Fibroblast of villous mesenchyme (primary cell): ENCODE data around the gene PCDHB11. TPM values are rescaled to one million over a fixed set of nuclear protein-coding genes. Genes with fewer than 3 reads are reported as not detected.
A peak's percentile ranks its signal among the peaks of the same experiment; 100 is the strongest.
"Not testable (repeated sequence)": the region's sequence is repeated elsewhere in the genome, so short reads cannot be mapped to it uniquely, and the experiment has no call there.

Experiments used
- DNase-seq: peaks from one replicate; pipeline ENCODE4 v3.0.0-alpha.2; 2010; ENCODE audit warnings: low read depth
- H3K4me3 ChIP-seq: 2 replicates; pipeline ENCODE4 v1.5.1; 2011; ENCODE audit warnings: low read depth, mild to moderate bottlenecking, low read length
- total RNA-seq: library from RNA; depleted of rRNA; stranded (reverse); fragments of >200 nt; gene quantifications from 2 replicates; pipeline ENCODE4 v1.2.3, GENCODE V29; 2012
- TF ChIP-seq, protein P1 (sequence below): IDR thresholded peaks from 2 replicates; pipeline ENCODE4 v1.5.1; 2012; ENCODE audit warnings: low read depth, mild to moderate bottlenecking, low read length; ENCODE audit not compliant: insufficient read depth

PCDHB11 gene
- total RNA-seq = 0.32 TPM in 1 of 2 replicates, not detected in the other

DNA sequence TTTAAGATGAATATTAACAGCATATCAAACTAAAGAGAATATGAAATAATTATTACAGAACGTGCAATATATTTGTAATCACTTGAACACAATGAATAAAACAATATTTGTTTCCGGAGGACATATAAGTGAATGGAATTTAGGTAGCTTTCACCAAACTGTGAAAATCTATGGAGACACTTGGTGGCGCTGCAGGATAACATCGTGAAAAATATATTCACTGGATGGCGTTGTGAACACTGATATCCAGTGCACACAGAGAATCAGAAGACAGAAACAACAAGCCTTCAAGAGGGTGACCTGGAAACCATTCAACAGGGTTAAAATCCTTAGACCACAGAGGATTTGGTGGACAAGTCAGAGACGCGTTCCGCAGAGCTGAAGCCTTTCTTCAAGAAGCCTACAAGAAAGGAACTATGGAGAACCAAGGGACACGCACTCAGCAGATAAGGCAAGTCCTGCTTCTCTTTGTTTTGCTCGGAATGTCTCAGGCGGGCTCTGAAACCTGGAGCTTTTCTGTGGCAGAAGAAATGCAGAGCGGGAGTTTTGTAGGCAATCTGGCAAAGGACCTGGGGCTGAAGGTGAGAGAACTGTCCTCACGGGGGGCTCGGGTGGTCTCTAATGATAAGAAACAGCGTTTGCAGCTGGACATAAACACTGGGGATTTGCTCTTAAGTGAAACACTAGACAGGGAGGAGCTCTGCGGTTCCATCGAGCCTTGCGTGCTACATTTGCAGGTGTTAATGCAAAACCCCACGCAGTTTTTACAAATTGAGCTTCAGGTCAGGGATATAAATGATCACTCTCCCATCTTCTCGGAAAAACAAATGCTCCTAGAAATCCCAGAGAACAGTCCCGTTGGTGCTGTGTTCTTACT, at the start of gene PCDHB11:
Gene PCDHB11 (plus strand): TSS at position 269 of the 877 bp plus-strand sequence. CDS start 148 bp downstream, at position 417.
- TF ChIP-seq, protein P1, sequence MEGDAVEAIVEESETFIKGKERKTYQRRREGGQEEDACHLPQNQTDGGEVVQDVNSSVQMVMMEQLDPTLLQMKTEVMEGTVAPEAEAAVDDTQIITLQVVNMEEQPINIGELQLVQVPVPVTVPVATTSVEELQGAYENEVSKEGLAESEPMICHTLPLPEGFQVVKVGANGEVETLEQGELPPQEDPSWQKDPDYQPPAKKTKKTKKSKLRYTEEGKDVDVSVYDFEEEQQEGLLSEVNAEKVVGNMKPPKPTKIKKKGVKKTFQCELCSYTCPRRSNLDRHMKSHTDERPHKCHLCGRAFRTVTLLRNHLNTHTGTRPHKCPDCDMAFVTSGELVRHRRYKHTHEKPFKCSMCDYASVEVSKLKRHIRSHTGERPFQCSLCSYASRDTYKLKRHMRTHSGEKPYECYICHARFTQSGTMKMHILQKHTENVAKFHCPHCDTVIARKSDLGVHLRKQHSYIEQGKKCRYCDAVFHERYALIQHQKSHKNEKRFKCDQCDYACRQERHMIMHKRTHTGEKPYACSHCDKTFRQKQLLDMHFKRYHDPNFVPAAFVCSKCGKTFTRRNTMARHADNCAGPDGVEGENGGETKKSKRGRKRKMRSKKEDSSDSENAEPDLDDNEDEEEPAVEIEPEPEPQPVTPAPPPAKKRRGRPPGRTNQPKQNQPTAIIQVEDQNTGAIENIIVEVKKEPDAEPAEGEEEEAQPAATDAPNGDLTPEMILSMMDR = no peak
- no peak within 1 kb of the TSS for H3K4me3 ChIP-seq
- no peak for DNase-seq

DNA sequence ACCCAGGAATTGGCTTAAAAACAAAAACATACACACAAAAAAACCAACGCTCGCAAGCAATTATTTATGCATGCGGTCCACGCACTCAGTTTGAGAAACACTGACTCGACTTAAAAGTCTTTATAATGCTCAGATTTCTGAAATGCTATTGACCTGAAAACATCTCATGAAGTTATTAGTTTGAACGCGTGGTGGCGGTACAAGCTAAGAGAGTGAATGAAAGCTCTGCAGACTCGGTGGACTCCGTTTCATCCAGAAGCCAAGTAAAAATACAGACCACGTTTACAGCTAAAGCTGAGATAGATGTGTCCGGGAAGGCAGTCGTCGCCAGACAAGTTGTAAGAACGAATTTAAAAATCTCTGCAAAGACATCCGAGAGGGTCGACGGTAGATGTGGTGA, 49.6 kb upstream of the PCDHB11 start, which contains the start of gene PCDHB6:
Gene PCDHB6 (plus strand): TSS at position 246 of the 400 bp plus-strand sequence. CDS start 201 bp downstream, outside the sequence.
- DNase-seq = peak; percentile 7
- TF ChIP-seq, protein P1 = peak; percentile 21
- no peak within 1 kb of the TSS for H3K4me3 ChIP-seq

DNA sequence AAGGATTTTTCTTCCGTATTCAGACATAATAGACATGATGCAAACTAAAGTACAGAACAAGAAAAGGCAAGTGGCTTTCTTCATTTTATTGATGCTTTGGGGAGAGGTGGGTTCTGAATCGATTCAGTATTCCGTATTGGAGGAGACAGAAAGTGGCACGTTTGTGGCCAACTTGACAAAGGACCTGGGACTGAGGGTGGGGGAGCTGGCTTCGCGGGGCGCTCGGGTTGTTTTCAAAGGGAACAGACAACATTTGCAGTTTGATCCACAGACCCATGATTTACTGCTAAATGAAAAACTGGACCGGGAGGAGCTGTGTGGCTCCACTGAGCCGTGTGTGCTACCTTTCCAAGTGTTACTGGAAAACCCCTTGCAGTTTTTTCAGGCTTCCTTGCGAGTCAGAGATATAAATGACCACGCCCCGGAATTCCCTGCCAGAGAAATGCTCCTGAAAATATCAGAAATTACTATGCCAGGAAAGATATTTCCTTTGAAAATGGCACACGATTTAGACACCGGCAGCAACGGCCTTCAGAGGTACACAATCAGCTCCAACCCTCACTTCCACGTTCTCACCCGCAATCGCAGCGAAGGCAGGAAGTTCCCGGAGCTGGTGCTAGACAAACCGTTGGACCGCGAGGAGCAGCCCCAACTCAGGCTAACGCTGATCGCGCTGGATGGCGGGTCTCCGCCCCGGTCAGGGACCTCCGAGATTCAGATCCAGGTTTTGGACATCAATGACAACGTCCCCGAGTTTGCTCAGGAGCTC, 49.0 kb upstream of the PCDHB11 start:
- TF ChIP-seq, protein P1 = no peak
- DNase-seq = no peak
- H3K4me3 ChIP-seq = no peak overlapping the region

DNA sequence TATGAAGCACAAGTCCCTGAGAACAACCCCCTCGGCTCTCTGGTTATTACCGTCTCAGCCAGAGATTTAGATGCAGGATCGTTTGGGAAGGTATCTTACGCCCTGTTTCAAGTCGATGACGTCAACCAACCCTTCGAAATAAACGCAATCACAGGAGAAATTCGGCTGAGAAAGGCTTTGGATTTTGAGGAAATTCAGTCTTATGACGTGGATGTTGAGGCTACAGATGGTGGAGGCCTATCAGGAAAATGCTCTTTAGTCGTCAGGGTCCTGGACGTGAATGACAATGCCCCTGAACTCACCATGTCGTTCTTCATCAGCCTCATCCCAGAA, 48.5 kb upstream of the PCDHB11 start:
- no peak overlapping the region for H3K4me3 ChIP-seq
- DNase-seq = no peak
- TF ChIP-seq, protein P1 = no peak

DNA sequence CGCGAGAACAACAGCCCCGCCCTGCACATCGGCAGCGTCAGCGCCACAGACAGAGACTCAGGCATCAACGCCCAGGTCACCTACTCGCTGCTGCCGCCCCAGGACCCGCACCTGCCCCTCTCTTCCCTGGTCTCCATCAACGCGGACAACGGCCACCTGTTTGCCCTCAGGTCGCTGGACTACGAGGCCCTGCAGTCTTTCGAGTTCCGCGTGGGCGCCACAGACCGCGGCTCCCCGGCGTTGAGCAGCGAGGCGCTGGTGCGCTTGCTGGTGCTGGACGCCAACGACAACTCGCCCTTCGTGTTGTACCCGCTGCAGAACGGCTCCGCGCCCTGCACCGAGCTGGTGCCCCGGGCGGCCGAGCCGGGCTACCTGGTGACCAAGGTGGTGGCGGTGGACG, 47.8 kb upstream of the PCDHB11 start:
- not testable (repeated sequence) for DNase-seq, H3K4me3 ChIP-seq

DNA sequence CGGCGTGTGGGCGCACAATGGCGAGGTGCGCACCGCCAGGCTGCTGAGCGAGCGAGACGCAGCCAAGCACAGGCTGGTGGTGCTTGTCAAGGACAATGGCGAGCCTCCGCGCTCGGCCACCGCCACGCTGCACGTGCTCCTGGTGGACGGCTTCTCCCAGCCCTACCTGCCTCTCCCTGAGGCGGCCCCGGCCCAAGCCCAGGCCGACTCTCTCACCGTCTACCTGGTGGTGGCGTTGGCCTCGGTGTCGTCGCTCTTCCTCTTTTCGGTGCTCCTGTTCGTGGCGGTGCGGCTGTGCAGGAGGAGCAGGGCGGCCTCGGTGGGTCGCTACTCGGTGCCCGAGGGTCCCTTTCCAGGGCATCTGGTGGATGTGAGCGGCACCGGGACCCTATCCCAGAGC, 47.3 kb upstream of the PCDHB11 start:
- H3K4me3 ChIP-seq, DNase-seq: not testable (repeated sequence)

DNA sequence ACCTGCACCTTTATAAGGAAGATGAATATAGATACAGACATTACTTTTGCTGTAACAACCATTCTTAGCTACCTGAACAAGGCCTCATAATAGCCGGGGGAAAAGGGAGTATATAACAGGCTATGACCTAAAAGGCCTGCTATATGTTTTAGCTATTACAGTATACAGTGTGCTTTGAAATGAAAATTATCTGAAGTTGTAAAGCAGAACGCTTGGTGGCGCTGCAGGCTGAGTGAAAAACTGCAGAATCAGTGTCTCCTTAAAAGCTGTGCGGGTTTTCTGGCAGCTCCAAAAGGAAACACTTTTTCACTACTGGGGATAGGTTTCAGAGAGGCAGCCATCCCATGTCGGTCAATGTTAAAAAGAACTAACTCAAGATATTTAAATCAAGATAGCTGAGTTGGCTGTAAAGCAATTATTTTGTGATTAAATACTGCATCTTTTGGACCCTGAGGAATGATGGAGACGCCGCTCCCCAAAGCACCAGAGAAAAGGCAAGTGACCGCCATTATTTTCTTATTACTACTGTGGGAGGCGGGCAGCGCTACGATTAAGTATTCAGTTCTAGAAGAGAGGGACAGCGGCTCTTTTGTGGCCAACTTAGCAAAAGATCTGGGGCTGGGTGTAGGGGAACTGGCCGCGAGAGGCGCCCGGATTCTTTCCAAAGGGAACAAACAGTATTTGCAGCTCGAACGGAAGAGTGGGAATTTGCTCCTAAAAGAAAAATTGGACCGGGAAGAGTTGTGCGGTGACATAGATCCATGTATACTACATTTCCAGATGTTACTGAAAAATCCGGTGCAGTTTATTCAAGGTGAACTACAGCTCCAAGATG, 43.7 kb upstream of the PCDHB11 start:
- no peak for DNase-seq
- H3K4me3 ChIP-seq = no peak overlapping the region
- TF ChIP-seq, protein P1 = no peak

DNA sequence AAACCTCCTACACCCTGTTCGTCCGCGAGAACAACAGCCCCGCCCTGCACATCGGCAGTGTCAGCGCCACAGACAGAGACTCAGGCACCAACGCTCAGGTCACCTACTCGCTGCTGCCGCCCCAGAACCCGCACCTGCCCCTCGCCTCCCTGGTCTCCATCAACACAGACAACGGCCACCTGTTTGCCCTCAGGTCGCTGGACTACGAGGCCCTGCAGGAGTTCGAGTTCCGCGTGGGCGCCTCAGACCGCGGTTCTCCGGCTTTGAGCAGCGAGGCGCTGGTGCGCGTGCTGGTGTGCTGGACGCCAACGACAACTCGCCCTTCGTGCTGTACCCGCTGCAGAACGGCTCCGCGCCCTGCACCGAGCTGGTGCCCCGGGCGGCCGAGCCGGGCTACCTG, 42.1 kb upstream of the PCDHB11 start:
- DNase-seq, H3K4me3 ChIP-seq: not testable (repeated sequence)

DNA sequence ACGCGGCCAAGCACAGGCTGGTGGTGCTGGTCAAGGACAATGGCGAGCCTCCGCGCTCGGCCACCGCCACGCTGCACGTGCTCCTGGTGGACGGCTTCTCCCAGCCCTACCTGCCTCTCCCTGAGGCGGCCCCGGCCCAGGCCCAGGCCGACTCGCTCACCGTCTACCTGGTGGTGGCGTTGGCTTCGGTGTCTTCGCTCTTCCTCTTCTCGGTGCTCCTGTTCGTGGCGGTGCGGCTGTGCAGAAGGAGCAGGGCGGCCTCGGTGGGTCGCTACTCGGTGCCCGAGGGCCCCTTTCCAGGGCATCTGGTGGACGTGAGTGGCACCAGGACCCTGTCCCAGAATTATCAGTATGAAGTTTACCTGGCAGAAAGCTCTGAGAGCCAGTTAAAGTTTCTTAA, 41.5 kb upstream of the PCDHB11 start:
- not testable (repeated sequence) for DNase-seq, H3K4me3 ChIP-seq
